Germinal center (tissue), 1 donor: ENCODE results near the gene CNTROB.

Source experiments
- DNase-seq: peaks from one replicate; pipeline ENCODE4 v3.0.0; 2012; ENCODE audit warnings: mixed read lengths, low spot score

The CNTROB gene

DNA sequence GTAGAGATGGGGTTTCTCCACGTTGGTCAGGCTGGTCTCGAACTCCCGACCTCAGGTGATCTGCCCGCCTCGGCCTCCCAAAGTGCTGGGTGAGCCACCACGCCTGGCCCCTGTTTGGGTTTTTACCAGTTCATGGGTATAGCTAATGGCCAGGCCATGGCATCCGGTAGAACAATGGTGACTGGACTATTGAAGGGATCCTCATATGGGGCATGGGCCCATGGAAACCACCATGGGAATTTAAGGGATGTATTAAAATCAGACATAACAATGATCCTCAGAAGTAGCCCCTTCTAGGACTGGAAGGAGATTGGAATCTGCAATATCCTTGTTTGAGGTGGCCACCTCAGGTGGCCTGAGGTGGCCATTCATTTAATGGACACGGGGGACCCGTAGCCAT is 52.9 kb downstream of the CNTROB start:
- DNase-seq: no peak

DNA sequence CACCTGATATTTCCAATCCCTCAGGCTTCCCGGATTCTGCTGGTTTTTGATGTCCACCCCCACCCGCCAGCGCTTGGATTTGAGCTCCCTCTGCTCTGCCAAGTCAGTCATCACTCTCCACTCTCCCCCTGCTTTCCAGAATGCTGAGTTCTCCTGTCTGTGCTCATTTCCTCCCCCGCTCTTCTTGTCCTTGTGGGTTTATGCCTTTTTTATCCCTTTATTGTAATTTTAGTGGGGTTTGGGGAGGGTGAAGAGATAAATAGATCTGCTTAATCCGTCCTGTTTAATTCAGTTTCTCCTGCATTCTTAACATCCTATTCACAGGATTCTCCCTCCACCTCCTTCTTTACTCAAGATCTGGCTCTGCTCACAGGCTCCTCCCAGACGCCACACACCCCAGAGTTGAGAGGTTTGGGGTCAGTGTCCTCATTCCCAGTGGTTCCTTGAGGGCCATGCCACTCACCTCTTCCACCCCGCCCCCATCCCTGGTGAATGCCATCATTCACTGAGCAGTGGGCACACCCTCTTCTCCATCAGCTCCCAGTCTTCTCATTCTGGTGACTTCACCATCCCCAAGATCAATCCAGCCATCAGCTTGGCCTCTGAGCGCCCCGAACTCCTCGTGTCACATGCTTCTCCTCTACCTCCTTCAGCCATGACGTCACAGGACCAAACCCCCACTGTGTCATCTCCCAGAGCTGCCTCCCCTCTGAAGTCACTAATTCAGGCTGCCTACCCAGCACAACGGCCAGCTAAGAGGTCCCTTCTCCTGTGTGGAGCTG is 55.3 kb downstream of the CNTROB start:
- DNase-seq: no peak

DNA sequence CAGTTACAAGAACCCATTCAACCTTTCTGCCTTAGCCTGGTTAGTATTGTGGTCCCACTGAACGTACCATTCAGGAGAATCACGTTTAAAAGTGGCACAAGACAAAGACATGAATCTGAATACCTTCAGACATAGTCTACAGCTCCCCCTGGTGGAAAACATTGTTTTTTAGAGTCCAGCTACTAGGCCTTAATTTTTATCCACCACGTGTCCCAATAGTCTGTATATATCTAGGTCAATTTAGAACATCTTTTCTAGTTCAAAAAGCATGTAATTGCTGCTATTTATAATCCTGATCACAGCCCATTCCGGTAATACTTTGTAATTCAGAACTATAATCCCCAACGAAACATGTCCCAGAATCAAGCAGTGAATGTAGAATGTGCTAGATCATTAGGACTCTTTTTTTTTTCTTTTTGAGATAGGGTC is 56.8 kb downstream of the CNTROB start:
- DNase-seq: peak; percentile 79

DNA sequence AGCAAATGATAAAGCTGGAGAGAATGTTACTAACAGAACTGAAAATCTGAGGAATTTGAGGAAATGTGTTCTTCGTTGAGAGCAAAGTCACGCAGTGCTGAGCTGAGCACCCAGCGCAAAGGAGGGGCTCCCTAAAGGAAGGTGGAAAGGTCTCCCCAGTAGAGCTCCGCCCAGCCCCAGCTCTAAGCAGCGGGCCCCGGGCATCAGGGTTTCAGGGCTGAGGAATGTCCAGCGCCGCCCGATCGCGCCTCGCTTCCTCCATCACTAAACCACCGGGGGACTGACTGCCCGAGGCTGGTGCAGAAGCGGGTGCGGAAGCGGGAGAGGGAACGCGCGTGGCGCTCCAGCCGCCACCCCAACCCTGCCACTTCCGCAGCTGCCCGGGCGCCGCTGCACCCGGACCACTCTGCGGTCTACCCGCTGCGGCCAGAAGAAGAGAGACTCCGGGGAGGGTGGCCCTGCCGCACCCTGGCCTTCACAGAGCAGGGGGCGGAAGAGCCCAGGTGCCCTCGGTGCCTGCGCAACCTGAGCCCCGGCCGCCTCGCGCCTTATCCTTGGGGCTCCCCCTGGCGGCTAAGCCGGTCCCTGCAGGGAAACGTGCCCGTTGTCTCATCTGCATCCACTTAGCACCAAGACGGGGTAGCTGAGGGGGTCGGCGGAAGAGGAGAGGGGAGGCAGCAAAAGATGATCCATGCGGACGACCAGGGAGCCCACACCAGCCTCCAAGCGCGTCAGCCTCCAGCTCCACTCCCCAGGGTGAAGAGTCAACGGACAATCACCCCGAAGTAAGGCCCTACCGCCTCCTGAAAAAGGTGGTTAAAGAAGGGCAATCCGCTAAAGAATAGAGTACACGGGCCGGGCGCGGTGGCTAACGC is 58.0 kb downstream of the CNTROB start:
- DNase-seq: peak; percentile 89

GRCh38 chr17:7992516-7992915 is 60.5 kb downstream of the CNTROB start:
- no peak for DNase-seq

DNA sequence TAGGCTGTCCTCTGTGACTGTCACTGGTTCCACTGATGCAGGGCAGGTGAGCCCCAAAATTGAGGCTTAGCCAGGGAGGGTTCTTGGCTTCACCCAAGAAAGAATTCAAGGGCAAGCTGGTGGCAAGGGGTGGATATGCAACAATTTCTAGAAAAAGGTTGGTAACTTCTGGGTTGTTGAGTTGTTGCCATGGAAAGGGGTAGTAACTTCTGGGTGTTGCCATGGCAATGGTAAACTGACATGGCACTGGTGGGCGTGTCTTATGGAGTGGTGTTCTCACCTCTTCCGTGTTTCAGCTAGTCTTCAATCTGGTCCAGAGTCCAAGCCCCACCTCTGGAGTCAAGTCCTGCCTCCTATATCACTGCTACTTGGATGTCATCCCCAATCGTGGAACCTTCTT is 60.9 kb downstream of the CNTROB start:
- no peak for DNase-seq

- no peak for DNase-seq
These were observed 62.1 kb downstream of the CNTROB start for GRCh38 chr17:7993972-7994589.

DNA sequence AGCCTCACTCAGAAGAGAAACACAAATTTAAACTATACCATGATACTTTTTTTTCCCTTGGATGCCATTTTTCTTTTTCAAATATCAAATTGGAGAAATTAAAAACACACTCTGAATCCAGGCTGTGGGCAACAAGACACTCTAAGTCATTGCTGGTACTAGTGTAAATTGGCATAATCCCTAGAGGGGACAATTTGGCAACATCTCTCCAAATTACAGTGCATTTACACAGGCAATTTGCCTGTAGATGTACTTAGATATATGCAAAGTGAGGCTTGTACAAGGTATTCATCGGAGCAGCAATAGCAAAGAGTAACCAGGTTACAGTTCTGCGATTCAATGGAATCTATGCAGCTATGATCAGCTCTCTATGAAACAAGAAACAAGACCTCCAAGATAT is 63.7 kb downstream of the CNTROB start:
- no peak for DNase-seq

GRCh38 chr17:7997186-7997585 is 65.2 kb downstream of the CNTROB start:
- no peak for DNase-seq
